Natural killer cell (primary cell): Measurements from ENCODE around the gene ADGRF3. TPM values are rescaled to one million over a fixed set of nuclear protein-coding genes. Genes with fewer than 3 reads are reported as not detected.
A peak's percentile ranks its signal among the peaks of the same experiment; 100 is the strongest.

Experiments used
- ATAC-seq, 3 donors: fragments of 150-1000 bp in 2 of 3; fragments of 200-7000 bp in 1 of 3; cut with Tn5 transposase; 1 replicate in 1 of 3; 2 replicates in 2 of 3; pipeline ENCODE4 v1.10.0; 2021; ENCODE audit warnings: mild to moderate bottlenecking in 2 of 3, moderate library complexity in 2 of 3
- DNase-seq, 2 donors: peaks; one replicate each; pipeline versions ENCODE4 v3.0.0 to v3.0.0-alpha.2; 2013 to 2021; ENCODE audit warnings: mixed read lengths in 1 of 2
- H3K27ac ChIP-seq: one replicate; pipeline ENCODE4 v1.5.1; 2013; ENCODE audit warnings: mild to moderate bottlenecking, low read length
- H3K27me3 ChIP-seq: one replicate; pipeline ENCODE4 v1.6.1; 2013; ENCODE audit warnings: low read length; ENCODE audit not compliant: control insufficient read depth, insufficient read depth
- H3K36me3 ChIP-seq: one replicate; pipeline ENCODE4 v1.6.1; 2013; ENCODE audit warnings: low read length; ENCODE audit not compliant: control insufficient read depth, insufficient read depth
- H3K4me1 ChIP-seq: one replicate; pipeline ENCODE4 v1.6.1; 2013; ENCODE audit warnings: low read length; ENCODE audit not compliant: control insufficient read depth, insufficient read depth
- H3K4me3 ChIP-seq: one replicate; pipeline ENCODE4 v1.5.1; 2013; ENCODE audit warnings: low read length
- H3K9me3 ChIP-seq: one replicate; pipeline ENCODE4 v1.6.1; 2013; ENCODE audit warnings: low read length; ENCODE audit not compliant: control insufficient read depth, insufficient read depth
- H3K27ac Mint-ChIP-seq, 2 donors: one replicate each; pipeline ENCODE4 v1.8.0; 2022; ENCODE audit warnings: mild to moderate bottlenecking in 2 of 2, mixed read lengths in 2 of 2, moderate library complexity in 1 of 2
- H3K27me3 Mint-ChIP-seq, 2 donors: one replicate each; pipeline ENCODE4 v1.8.0; 2022; ENCODE audit warnings: low read depth in 2 of 2, mixed read lengths in 2 of 2
- H3K36me3 Mint-ChIP-seq: one replicate; pipeline ENCODE4 v1.8.0; 2022; ENCODE audit warnings: mixed read lengths
- H3K4me1 Mint-ChIP-seq, 2 donors: one replicate each; pipeline ENCODE4 v1.8.0; 2022; ENCODE audit warnings: mixed read lengths in 2 of 2
- H3K4me3 Mint-ChIP-seq: one replicate; pipeline ENCODE4 v1.8.0; 2022; ENCODE audit warnings: mild to moderate bottlenecking, moderate library complexity, mixed read lengths
- H3K9me3 Mint-ChIP-seq, 2 donors: one replicate each; pipeline ENCODE4 v1.8.0; 2022; ENCODE audit warnings: mixed read lengths in 2 of 2
- CTCF ChIP-seq: fragments of 200-600 bp; IDR thresholded peaks from one replicate; pipeline ENCODE4 v1.8.0; 2022; ENCODE audit warnings: antibody characterized with exemption
- WGBS: methylation state at CpG from one replicate; pipeline ENCODE4 v1.1.7; 2013; ENCODE audit warnings: missing lambda C conversion rate; ENCODE audit not compliant: insufficient coverage; 5-methylcytosine and 5-hydroxymethylcytosine counted together
- intact Hi-C: fragments of 100-400 bp; cut with micrococcal nuclease; formaldehyde crosslinking; loops from one replicate; pipeline ENCODE4 v1.14.2; 2022
- total RNA-seq, 4 donors: library from RNA; stranded (reverse); fragments of 120-200 nt in 1 of 4; gene quantifications; one replicate each; pipeline versions ENCODE4 v1.2.3 to v1.2.4, GENCODE V29; 2013 to 2022

Gene ADGRF3
- total RNA-seq, 3 donors from 2014 or later (not counting 1 experiment from before 2014, with no cell fraction given): 0.97 to 2.1 (median 2.1) TPM

- no peaks in the 10 kb centered on the region for H3K9me3 ChIP-seq
- WGBS: 60% methylated on average over 14 of the region's 17 CpGs
- no peak for TF ChIP-seq CTCF
- DNase-seq: peak in 1 of 2 donors; percentile 14
- Mint-ChIP-seq H3K4me3 (peak overlapping the region; percentile 99), H3K4me1 (peaks cover 35 to 38% of the 10 kb centered on the region in 2 donors), H3K36me3 (no peaks in the 10 kb centered on the region), H3K27ac (peak overlapping the region; percentile 95 to 99), H3K9me3 (no peaks in the 10 kb centered on the region), H3K27me3 (no peaks in the 10 kb centered on the region)
- no peaks in the 10 kb centered on the region for H3K27me3 ChIP-seq
- H3K36me3 ChIP-seq: no peaks in the 10 kb centered on the region
- peak overlapping the region; percentile 91 for H3K27ac ChIP-seq
- H3K4me1 ChIP-seq: peaks cover 16% of the 10 kb centered on the region
- H3K4me3 ChIP-seq: peak overlapping the region; percentile 90
- intact Hi-C loops: loop anchor here (1.0 to 5.0 kb wide), 3 partner anchors 100 to 1372 kb away; partner anchors contain the start of genes ASXL2, DNAJC27, HADHA and HADHB
- ATAC-seq: no peak
Observed at GRCh38 chr2:26344581-26345282, 1.9 kb downstream of the ADGRF3 start.

GRCh38 chr2:26340831-26341230 is 5.8 kb downstream of the ADGRF3 start:
- no peak overlapping the region for H3K4me3 Mint-ChIP-seq

GRCh38 chr2:26337298-26337697 is 9.3 kb downstream of the ADGRF3 start:
- H3K27me3 ChIP-seq: no peaks in the 10 kb centered on the region
- 100% methylated on average over 2 of the region's 2 CpGs for WGBS
- Mint-ChIP-seq H3K36me3 (no peaks in the 10 kb centered on the region), H3K9me3 (no peaks in the 10 kb centered on the region), H3K4me3 (no peak overlapping the region), H3K4me1 (no peaks in the 10 kb centered on the region), H3K27ac (no peak overlapping the region), H3K27me3 (no peaks in the 10 kb centered on the region)
- intact Hi-C loops: no loop called here
- no peak for DNase-seq
- no peak for ATAC-seq
- H3K27ac ChIP-seq: no peak overlapping the region
- no peaks in the 10 kb centered on the region for H3K4me1 ChIP-seq
- no peaks in the 10 kb centered on the region for H3K9me3 ChIP-seq
- no peaks in the 10 kb centered on the region for H3K36me3 ChIP-seq
- no peak overlapping the region for H3K4me3 ChIP-seq
- no peak for TF ChIP-seq CTCF

More at GRCh38 chr2:26340831-26341230, 5.8 kb downstream of the ADGRF3 start:
- intact Hi-C loops: no loop called here
- Histone ChIP-seq H3K4me1 (peaks cover 11% of the 10 kb centered on the region), H3K36me3 (no peaks in the 10 kb centered on the region), H3K4me3 (no peak overlapping the region), H3K27me3 (no peaks in the 10 kb centered on the region), H3K9me3 (no peaks in the 10 kb centered on the region), H3K27ac (no peak overlapping the region)
- Mint-ChIP-seq H3K9me3 (no peaks in the 10 kb centered on the region), H3K27ac (no peak overlapping the region), H3K27me3 (no peaks in the 10 kb centered on the region), H3K36me3 (no peaks in the 10 kb centered on the region), H3K4me1 (peaks cover 16% of the 10 kb centered on the region in 2 donors)
- DNase-seq (no peak), ATAC-seq (no peak)
- TF ChIP-seq CTCF: no peak
- 67% methylated on average over 3 of the region's 3 CpGs for WGBS
